Caco-2 (cell line): Measurements from ENCODE around the gene LRRK2. TPM values are rescaled to one million over a fixed set of nuclear protein-coding genes. Genes with fewer than 3 reads are reported as not detected.

Experiments
- BruUV-seq: library from RNA; stranded (reverse); fragments of 400-500 nt; replicated peaks from 2 replicates; lab custom pipeline; 2021; lab: Mats Ljungman, UMichigan
- CTCF ChIA-PET: fragments of 300-600 bp; sonication (Branson Sonifier 250); formaldehyde crosslinking; loops from one replicate; lab custom pipeline; 2022; ENCODE audit warnings: antibody characterized with exemption; lab: Charles Lee
- POLR2A ChIA-PET: fragments of 300-600 bp; sonication (Branson Sonifier 250); formaldehyde crosslinking; loops from one replicate; lab custom pipeline; 2022; ENCODE audit warnings: antibody characterized with exemption; lab: Charles Lee
- DNase-seq, 2 experiments: peaks; one replicate each; pipeline versions ENCODE4 v3.0.0 to v3.0.0-alpha.2; 2020 to 2022
- H3K27me3 ChIP-seq: replicated peaks from 2 replicates; pipeline ENCODE4 v1.6.0; 2011; ENCODE audit warnings: low read length; ENCODE audit not compliant: control insufficient read depth, insufficient read depth
- H3K36me3 ChIP-seq: 2 replicates; pipeline ENCODE4 v1.5.1; 2011; ENCODE audit warnings: low read length; ENCODE audit not compliant: control insufficient read depth, insufficient read depth
- H3K4me1 ChIP-seq: fragments of 250-450 bp; sonication (Bioruptor Pico); 2 replicates; pipeline ENCODE4 v1.5.1; 2020; ENCODE audit warnings: mild to moderate bottlenecking
- H3K4me3 ChIP-seq: 2 replicates; pipeline ENCODE4 v1.5.1; 2011; ENCODE audit warnings: low read depth, mild to moderate bottlenecking, control low read depth, low read length
- H3K9me3 ChIP-seq: fragments of 250-450 bp; sonication (Bioruptor Pico); 2 replicates; pipeline ENCODE4 v1.5.1; 2020; ENCODE audit warnings: mild to moderate bottlenecking, moderate library complexity
- H3K27ac Mint-ChIP-seq: one replicate; pipeline ENCODE4 v1.8.0; 2022; ENCODE audit warnings: mixed read lengths; ENCODE audit not compliant: unreplicated experiment
- H3K27me3 Mint-ChIP-seq: one replicate; pipeline ENCODE4 v1.8.0; 2022; ENCODE audit warnings: mixed read lengths; ENCODE audit not compliant: insufficient read depth, unreplicated experiment
- H3K36me3 Mint-ChIP-seq: one replicate; pipeline ENCODE4 v1.8.0; 2022; ENCODE audit warnings: mild to moderate bottlenecking, mixed read lengths; ENCODE audit not compliant: insufficient read depth, unreplicated experiment
- H3K4me1 Mint-ChIP-seq: one replicate; pipeline ENCODE4 v1.8.0; 2022; ENCODE audit warnings: low read depth, mixed read lengths; ENCODE audit not compliant: unreplicated experiment
- H3K4me3 Mint-ChIP-seq: one replicate; pipeline ENCODE4 v1.8.0; 2022; ENCODE audit warnings: mild to moderate bottlenecking, moderate library complexity, mixed read lengths; ENCODE audit not compliant: unreplicated experiment
- H3K9me3 Mint-ChIP-seq: one replicate; pipeline ENCODE4 v1.8.0; 2022; ENCODE audit warnings: mixed read lengths; ENCODE audit not compliant: unreplicated experiment
- CTCF ChIP-seq, 2 experiments: fragments of 200-600 bp in 1 of 2; IDR thresholded peaks; 1 replicate in 1 of 2; 2 replicates in 1 of 2; pipeline versions ENCODE4 v1.5.1 to v1.8.0; 2011 to 2022; ENCODE audit warnings: antibody characterized with exemption in 1 of 2, control low read depth in 1 of 2, inconsistent platforms in 1 of 2, low read depth in 1 of 2, low read length in 1 of 2, mild to moderate bottlenecking in 1 of 2, moderate library complexity in 1 of 2; ENCODE audit not compliant: insufficient read depth in 1 of 2, severe bottlenecking in 1 of 2, unreplicated experiment in 1 of 2
- intact Hi-C: fragments of 100-400 bp; cut with micrococcal nuclease; formaldehyde crosslinking; loops from one replicate; pipeline ENCODE4 v1.10.0; 2022; ENCODE audit not compliant: unreplicated experiment
- total RNA-seq: library from RNA; stranded (reverse); gene quantifications from 2 replicates; pipeline ENCODE4 v1.2.3, GENCODE V29; 2022

Gene LRRK2
- total RNA-seq, 1 experiment from 2014 or later = 0.11 TPM

GRCh38 chr12:40192704-40193255 lies 32.0 kb upstream of the LRRK2 start:
- no peaks in the 10 kb centered on the region for H3K27me3 Mint-ChIP-seq
- no peaks in the 10 kb centered on the region for H3K36me3 Mint-ChIP-seq
- no peaks in the 10 kb centered on the region for H3K9me3 Mint-ChIP-seq
- no peak for TF ChIP-seq CTCF (IDR thresholded peaks at IDR 0.05; ENCODE audit: insufficient read depth in 1 of 2, low read depth in 1 of 2, low read length in 1 of 2, severe bottlenecking in 1 of 2, unreplicated experiment in 1 of 2)
- BruUV-seq = no TSS peak
- ChIA-PET CTCF (no interaction called here), POLR2A (no interaction called here)
- Histone ChIP-seq H3K36me3 (no peaks in the 10 kb centered on the region), H3K9me3 (no peaks in the 10 kb centered on the region), H3K27me3 (no peaks in the 10 kb centered on the region), H3K4me3 (no peak overlapping the region), H3K4me1 (no peaks in the 10 kb centered on the region)
- no peak overlapping the region for H3K27ac Mint-ChIP-seq
- intact Hi-C loops = no loop called here
- DNase-seq = no peak
- no peak overlapping the region for H3K4me3 Mint-ChIP-seq
- H3K4me1 Mint-ChIP-seq = no peaks in the 10 kb centered on the region

GRCh38 chr12:40194846-40195245 lies 30.0 kb upstream of the LRRK2 start:
- POLR2A ChIA-PET = no interaction called here
- no peak overlapping the region for H3K4me3 Mint-ChIP-seq

DNA sequence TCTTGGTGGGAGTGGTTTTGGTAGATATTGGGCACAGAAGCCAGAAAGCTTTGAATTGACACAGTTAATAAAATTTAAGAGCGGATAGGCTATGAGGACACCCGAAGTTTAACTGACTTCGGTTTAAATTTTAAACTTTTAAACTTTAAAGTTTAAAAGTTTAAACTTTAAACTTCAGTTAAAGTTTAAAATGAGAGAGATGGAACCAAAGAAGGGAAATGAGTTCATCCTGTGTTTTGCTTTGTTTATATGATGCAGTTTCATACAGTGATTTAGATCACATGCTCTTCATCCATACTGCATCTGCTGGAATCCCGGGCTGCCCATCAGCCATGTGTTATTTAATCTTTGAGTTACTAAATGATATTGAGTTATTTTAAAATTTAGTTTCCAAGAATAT lies 27.2 kb upstream of the LRRK2 start:
- no peak for DNase-seq
- no peak overlapping the region for H3K27ac Mint-ChIP-seq
- H3K4me3 Mint-ChIP-seq = no peak overlapping the region
- H3K27me3 ChIP-seq = no peaks in the 10 kb centered on the region
- H3K4me1 ChIP-seq = no peaks in the 10 kb centered on the region
- intact Hi-C loops = no loop called here
- BruUV-seq = no TSS peak
- POLR2A ChIA-PET = no interaction called here
- no peaks in the 10 kb centered on the region for H3K36me3 Mint-ChIP-seq
- no peak for TF ChIP-seq CTCF (IDR thresholded peaks at IDR 0.05; ENCODE audit: insufficient read depth in 1 of 2, low read depth in 1 of 2, low read length in 1 of 2, severe bottlenecking in 1 of 2, unreplicated experiment in 1 of 2)
- CTCF ChIA-PET = no interaction called here
- H3K4me3 ChIP-seq = no peak overlapping the region
- H3K27me3 Mint-ChIP-seq = peaks cover 6% of the 10 kb centered on the region
- H3K4me1 Mint-ChIP-seq = no peaks in the 10 kb centered on the region
- H3K36me3 ChIP-seq = no peaks in the 10 kb centered on the region
- H3K9me3 Mint-ChIP-seq = no peaks in the 10 kb centered on the region
- H3K9me3 ChIP-seq = no peaks in the 10 kb centered on the region

More at GRCh38 chr12:40194846-40195245, 30.0 kb upstream of the LRRK2 start:
- CTCF ChIA-PET = no interaction called here
- Histone ChIP-seq H3K4me1 (no peaks in the 10 kb centered on the region), H3K9me3 (no peaks in the 10 kb centered on the region), H3K36me3 (no peaks in the 10 kb centered on the region), H3K27me3 (no peaks in the 10 kb centered on the region), H3K4me3 (no peak overlapping the region)
- peaks cover 2% of the 10 kb centered on the region for H3K27me3 Mint-ChIP-seq
- no peak for DNase-seq
- no TSS peak for BruUV-seq
- no peaks in the 10 kb centered on the region for H3K36me3 Mint-ChIP-seq
- H3K4me1 Mint-ChIP-seq = no peaks in the 10 kb centered on the region
- intact Hi-C loops = no loop called here
- no peak overlapping the region for H3K27ac Mint-ChIP-seq
- H3K9me3 Mint-ChIP-seq = no peaks in the 10 kb centered on the region
- no peak for TF ChIP-seq CTCF (IDR thresholded peaks at IDR 0.05; ENCODE audit: insufficient read depth in 1 of 2, low read depth in 1 of 2, low read length in 1 of 2, severe bottlenecking in 1 of 2, unreplicated experiment in 1 of 2)
